GM12873 (cell line): ENCODE data around the gene MAP3K5.

Source experiments
- CTCF ChIP-seq: IDR thresholded peaks from 2 replicates; pipeline ENCODE4 v1.5.1; 2012; ENCODE audit warnings: low read depth, mild to moderate bottlenecking, moderate library complexity, low read length, control low read depth; ENCODE audit not compliant: insufficient read depth; ENCODE audit errors: missing control alignments

MAP3K5 gene

GRCh38 chr6:136736281-136736960 is 55.9 kb downstream of the MAP3K5 start:
- no peak for TF ChIP-seq CTCF

GRCh38 chr6:136734977-136735376 is 57.3 kb downstream of the MAP3K5 start:
- no peak for TF ChIP-seq CTCF

GRCh38 chr6:136732889-136733288 is 59.4 kb downstream of the MAP3K5 start:
- TF ChIP-seq CTCF: no peak

- TF ChIP-seq CTCF: no peak
Observed at GRCh38 chr6:136729832-136730231, 62.4 kb downstream of the MAP3K5 start.

- no peak for TF ChIP-seq CTCF
Observed at GRCh38 chr6:136728976-136729515, 63.2 kb downstream of the MAP3K5 start.

GRCh38 chr6:136728033-136728939 is 64.0 kb downstream of the MAP3K5 start:
- TF ChIP-seq CTCF: no peak

GRCh38 chr6:136726837-136727557 is 65.3 kb downstream of the MAP3K5 start:
- TF ChIP-seq CTCF: no peak
